ENCODE data around the gene NF1. TPM values are rescaled to one million over a fixed set of nuclear protein-coding genes. Genes with fewer than 3 reads are reported as not detected.

Gene NF1
- total RNA-seq, 4 donors from 2014 or later, result 34.8 to 106 (median 59.2) TPM

DNA sequence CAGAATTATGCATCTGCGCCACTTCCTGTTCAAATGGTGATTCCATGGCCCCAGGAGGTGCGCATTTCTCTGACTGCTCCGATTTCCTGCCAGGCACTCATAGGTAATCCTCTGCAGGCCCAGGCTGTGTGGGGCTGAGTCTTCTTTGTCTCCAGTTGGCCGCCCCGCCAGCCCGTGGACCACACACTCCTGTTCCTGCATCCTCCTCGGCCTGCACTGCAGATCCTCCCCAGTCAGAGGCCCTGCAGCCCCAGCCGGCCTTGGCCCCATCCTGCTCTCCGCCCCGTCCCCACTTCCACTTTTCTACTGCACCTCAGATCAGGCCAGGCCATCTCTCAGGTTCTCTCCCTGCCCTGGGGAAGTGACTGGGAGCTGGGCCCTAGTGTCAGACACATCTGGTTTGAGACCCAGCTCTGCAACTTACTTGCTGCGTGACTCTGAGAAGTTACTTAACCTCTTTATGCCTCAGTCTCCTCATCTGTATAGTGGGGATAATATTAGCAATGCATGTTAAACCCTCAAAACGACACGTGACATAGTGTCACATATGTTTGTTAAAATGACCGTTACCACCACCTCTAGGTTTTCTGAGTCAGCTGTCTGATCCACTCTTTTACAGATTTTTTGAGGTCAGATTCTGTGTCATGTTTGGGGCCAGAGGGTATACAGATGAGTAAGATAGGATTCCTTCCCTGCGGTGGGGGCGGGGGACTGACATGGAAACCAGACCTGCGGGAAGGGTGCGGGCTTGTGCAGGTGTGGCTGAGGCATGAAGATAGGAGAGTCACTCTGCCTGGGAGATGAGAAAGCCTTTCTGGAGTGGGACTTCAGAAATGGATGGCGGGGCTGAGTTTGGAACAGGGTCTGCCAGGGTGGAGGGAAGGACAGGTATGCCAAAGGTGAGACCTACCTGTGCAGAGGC is 309.5 kb downstream of the NF1 start:
- Histone ChIP-seq H3K9me3 (no peaks in the 10 kb centered on the region), H3K4me1 (no peaks in the 10 kb centered on the region), H3K4me3 (no peak overlapping the region), H3K36me3 (no peaks in the 10 kb centered on the region), H3K27me3 (peaks cover 6% of the 10 kb centered on the region), H3K27ac (no peak overlapping the region)
- no peak for DNase-seq
- TF ChIP-seq POLR2A (IDR thresholded peaks at IDR 0.05) (no peak), POLR2AphosphoS5 (IDR thresholded peaks at IDR 0.05) (no peak), EP300 (IDR thresholded peaks at IDR 0.05; ENCODE audit: low read depth) (no peak)
- TF ChIP-seq, protein P1, sequence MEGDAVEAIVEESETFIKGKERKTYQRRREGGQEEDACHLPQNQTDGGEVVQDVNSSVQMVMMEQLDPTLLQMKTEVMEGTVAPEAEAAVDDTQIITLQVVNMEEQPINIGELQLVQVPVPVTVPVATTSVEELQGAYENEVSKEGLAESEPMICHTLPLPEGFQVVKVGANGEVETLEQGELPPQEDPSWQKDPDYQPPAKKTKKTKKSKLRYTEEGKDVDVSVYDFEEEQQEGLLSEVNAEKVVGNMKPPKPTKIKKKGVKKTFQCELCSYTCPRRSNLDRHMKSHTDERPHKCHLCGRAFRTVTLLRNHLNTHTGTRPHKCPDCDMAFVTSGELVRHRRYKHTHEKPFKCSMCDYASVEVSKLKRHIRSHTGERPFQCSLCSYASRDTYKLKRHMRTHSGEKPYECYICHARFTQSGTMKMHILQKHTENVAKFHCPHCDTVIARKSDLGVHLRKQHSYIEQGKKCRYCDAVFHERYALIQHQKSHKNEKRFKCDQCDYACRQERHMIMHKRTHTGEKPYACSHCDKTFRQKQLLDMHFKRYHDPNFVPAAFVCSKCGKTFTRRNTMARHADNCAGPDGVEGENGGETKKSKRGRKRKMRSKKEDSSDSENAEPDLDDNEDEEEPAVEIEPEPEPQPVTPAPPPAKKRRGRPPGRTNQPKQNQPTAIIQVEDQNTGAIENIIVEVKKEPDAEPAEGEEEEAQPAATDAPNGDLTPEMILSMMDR (IDR thresholded peaks at IDR 0.05), result no peak
- intact Hi-C loops (cut with DNase I; ENCODE audit: low total_unique reads) (no loop called here), in situ Hi-C loops (cut with MboI; ENCODE audit: low pct_ligation_motif_present in 1 of 4, low pct_unique_long_range_greater_than_20kb in 1 of 4, low sequenced_read_pairs in 3 of 4) (no loop called here)
- 75 to 76% methylated on average over 5 to 18 of the region's 19 CpGs for WGBS, 2 donors (ENCODE audit: low coverage in 1 of 2)

GRCh38 chr17:31405890-31406371 is 311.2 kb downstream of the NF1 start:
- no peaks in the 10 kb centered on the region for H3K9me3 ChIP-seq
- intact Hi-C loops (cut with DNase I; ENCODE audit: low total_unique reads), result no loop called here
- 50 to 55% methylated on average over 1 to 3 of the region's 5 CpGs for WGBS, 2 donors (ENCODE audit: low coverage in 1 of 2)
- no peak for TF ChIP-seq POLR2AphosphoS5 (IDR thresholded peaks at IDR 0.05)
- TF ChIP-seq, protein P1 (IDR thresholded peaks at IDR 0.05), result no peak
- TF ChIP-seq POLR2A (IDR thresholded peaks at IDR 0.05), result no peak
- TF ChIP-seq EP300 (IDR thresholded peaks at IDR 0.05; ENCODE audit: low read depth), result no peak
- H3K36me3 ChIP-seq, result no peaks in the 10 kb centered on the region
- no peak overlapping the region for H3K4me3 ChIP-seq
- DNase-seq, result no peak
- H3K27ac ChIP-seq, result no peak overlapping the region
- no peaks in the 10 kb centered on the region for H3K27me3 ChIP-seq
- in situ Hi-C loops (cut with MboI; ENCODE audit: low pct_ligation_motif_present in 1 of 4, low pct_unique_long_range_greater_than_20kb in 1 of 4, low sequenced_read_pairs in 3 of 4), result no loop called here
- H3K4me1 ChIP-seq, result no peaks in the 10 kb centered on the region

DNA sequence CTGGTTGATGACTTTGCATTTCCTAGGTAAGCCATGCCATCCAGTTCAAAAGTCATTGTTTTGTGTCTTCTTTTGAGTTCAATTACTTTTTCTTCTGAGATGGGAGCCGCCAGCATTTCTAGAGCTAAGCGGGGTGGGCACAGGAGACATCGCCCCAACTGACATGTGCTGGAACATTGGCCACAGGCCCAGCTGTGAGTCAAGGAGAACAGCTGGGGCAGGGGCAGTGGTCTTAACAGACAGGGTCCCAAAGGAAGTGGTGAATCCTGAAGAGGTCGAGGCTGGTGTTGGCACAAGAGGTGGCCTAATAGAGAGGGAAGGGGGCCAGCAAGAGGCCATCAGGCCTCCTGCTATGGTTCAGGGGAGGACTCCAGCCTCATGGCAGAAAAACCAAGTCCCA is 313.8 kb downstream of the NF1 start:
- WGBS, 2 donors (ENCODE audit: low coverage in 1 of 2), result 82 to 100% methylated on average over 1 to 4 of the region's 4 CpGs
- H3K27ac ChIP-seq, result no peak overlapping the region
- no peaks in the 10 kb centered on the region for H3K9me3 ChIP-seq
- H3K4me3 ChIP-seq, result no peak overlapping the region
- no peaks in the 10 kb centered on the region for H3K27me3 ChIP-seq
- intact Hi-C loops (cut with DNase I; ENCODE audit: low total_unique reads), result no loop called here
- H3K36me3 ChIP-seq, result no peaks in the 10 kb centered on the region
- TF ChIP-seq EP300 (IDR thresholded peaks at IDR 0.05; ENCODE audit: low read depth) (no peak), POLR2A (IDR thresholded peaks at IDR 0.05) (no peak), POLR2AphosphoS5 (IDR thresholded peaks at IDR 0.05) (no peak)
- TF ChIP-seq, protein P1 (IDR thresholded peaks at IDR 0.05), result no peak
- in situ Hi-C loops (cut with MboI; ENCODE audit: low pct_ligation_motif_present in 1 of 4, low pct_unique_long_range_greater_than_20kb in 1 of 4, low sequenced_read_pairs in 3 of 4), result no loop called here
- H3K4me1 ChIP-seq, result no peaks in the 10 kb centered on the region
- DNase-seq, result no peak

GRCh38 chr17:31411707-31412285 is 317.0 kb downstream of the NF1 start:
- Histone ChIP-seq H3K36me3 (no peaks in the 10 kb centered on the region), H3K27me3 (no peaks in the 10 kb centered on the region), H3K4me1 (peaks cover 0 to 5% (median 0%) of the 10 kb centered on the region in 4 donors), H3K27ac (no peak overlapping the region), H3K4me3 (no peak overlapping the region), H3K9me3 (no peaks in the 10 kb centered on the region)
- in situ Hi-C loops (cut with MboI; ENCODE audit: low pct_ligation_motif_present in 1 of 4, low pct_unique_long_range_greater_than_20kb in 1 of 4, low sequenced_read_pairs in 3 of 4), result no loop called here
- intact Hi-C loops (cut with DNase I; ENCODE audit: low total_unique reads), result no loop called here
- TF ChIP-seq POLR2AphosphoS5 (IDR thresholded peaks at IDR 0.05) (no peak), POLR2A (IDR thresholded peaks at IDR 0.05) (no peak), EP300 (IDR thresholded peaks at IDR 0.05; ENCODE audit: low read depth) (no peak)
- TF ChIP-seq, protein P1 (IDR thresholded peaks at IDR 0.05), result no peak
- no peak for DNase-seq
- 82% methylated on average over 13 of the region's 13 CpGs; no CpG with 5 or more reads in 1 of the 2 donors for WGBS, 2 donors (ENCODE audit: low coverage in 1 of 2)
